Measurements from ENCODE around the gene HTR3E.

DNA sequence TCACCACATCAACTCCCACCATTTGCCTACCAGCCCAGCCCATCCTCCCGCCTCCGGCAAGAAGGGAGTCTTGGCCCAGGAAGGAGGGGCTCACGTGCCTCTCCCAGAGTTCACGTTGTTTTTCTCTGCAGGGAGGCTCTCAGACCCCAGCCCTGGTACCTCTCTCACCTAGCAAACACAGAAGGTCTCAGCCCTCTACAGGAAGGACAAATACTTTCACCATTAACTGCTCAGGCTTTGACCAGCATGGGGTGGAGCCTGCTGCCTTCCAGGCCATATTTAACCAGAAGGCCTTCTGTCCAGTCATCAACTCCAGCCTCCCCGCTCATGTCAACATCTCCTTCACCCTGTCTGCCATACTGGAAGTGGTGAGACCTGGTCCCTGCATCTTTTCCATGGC is 19.0 kb upstream of the HTR3E start:
- TF ChIP-seq, protein P1, sequence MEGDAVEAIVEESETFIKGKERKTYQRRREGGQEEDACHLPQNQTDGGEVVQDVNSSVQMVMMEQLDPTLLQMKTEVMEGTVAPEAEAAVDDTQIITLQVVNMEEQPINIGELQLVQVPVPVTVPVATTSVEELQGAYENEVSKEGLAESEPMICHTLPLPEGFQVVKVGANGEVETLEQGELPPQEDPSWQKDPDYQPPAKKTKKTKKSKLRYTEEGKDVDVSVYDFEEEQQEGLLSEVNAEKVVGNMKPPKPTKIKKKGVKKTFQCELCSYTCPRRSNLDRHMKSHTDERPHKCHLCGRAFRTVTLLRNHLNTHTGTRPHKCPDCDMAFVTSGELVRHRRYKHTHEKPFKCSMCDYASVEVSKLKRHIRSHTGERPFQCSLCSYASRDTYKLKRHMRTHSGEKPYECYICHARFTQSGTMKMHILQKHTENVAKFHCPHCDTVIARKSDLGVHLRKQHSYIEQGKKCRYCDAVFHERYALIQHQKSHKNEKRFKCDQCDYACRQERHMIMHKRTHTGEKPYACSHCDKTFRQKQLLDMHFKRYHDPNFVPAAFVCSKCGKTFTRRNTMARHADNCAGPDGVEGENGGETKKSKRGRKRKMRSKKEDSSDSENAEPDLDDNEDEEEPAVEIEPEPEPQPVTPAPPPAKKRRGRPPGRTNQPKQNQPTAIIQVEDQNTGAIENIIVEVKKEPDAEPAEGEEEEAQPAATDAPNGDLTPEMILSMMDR (IDR thresholded peaks at IDR 0.05; ENCODE audit: poor library complexity, severe bottlenecking): no peak
- no peak for TF ChIP-seq SMC3 (conservative IDR thresholded peaks at IDR 0.05; ENCODE audit: poor library complexity)
- TF ChIP-seq, protein P2, sequence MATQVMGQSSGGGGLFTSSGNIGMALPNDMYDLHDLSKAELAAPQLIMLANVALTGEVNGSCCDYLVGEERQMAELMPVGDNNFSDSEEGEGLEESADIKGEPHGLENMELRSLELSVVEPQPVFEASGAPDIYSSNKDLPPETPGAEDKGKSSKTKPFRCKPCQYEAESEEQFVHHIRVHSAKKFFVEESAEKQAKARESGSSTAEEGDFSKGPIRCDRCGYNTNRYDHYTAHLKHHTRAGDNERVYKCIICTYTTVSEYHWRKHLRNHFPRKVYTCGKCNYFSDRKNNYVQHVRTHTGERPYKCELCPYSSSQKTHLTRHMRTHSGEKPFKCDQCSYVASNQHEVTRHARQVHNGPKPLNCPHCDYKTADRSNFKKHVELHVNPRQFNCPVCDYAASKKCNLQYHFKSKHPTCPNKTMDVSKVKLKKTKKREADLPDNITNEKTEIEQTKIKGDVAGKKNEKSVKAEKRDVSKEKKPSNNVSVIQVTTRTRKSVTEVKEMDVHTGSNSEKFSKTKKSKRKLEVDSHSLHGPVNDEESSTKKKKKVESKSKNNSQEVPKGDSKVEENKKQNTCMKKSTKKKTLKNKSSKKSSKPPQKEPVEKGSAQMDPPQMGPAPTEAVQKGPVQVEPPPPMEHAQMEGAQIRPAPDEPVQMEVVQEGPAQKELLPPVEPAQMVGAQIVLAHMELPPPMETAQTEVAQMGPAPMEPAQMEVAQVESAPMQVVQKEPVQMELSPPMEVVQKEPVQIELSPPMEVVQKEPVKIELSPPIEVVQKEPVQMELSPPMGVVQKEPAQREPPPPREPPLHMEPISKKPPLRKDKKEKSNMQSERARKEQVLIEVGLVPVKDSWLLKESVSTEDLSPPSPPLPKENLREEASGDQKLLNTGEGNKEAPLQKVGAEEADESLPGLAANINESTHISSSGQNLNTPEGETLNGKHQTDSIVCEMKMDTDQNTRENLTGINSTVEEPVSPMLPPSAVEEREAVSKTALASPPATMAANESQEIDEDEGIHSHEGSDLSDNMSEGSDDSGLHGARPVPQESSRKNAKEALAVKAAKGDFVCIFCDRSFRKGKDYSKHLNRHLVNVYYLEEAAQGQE (IDR thresholded peaks at IDR 0.05; ENCODE audit: borderline replicate concordance): no peak
- TF ChIP-seq EP300 (conservative IDR thresholded peaks at IDR 0.05; ENCODE audit: poor library complexity, severe bottlenecking): no peak
- no peak for TF ChIP-seq POLR2AphosphoS5 (IDR thresholded peaks at IDR 0.05)
- no peak for TF ChIP-seq RAD21 (conservative IDR thresholded peaks at IDR 0.05)

Measured in neural cell (in vitro differentiated cells).